Uterus (tissue), 4 donors: Measurements from ENCODE around the gene ZNF423. TPM values are rescaled to one million over a fixed set of nuclear protein-coding genes. Genes with fewer than 3 reads are reported as not detected.

ENCODE experiments used
- DNase-seq, 2 donors: peaks; one replicate each; pipeline ENCODE4 v3.0.0-alpha.2; 2019 to 2020
- H3K27ac ChIP-seq, 2 donors: fragments of 200-600 bp; sonication (generic); 1 replicate in 1 of 2; 2 replicates in 1 of 2; pipeline ENCODE4 v1.5.1; 2016 to 2018
- H3K27me3 ChIP-seq, 2 donors: fragments of 200-600 bp; sonication (generic); one replicate each; pipeline ENCODE4 v1.5.1; 2018 to 2019; ENCODE audit warnings: control low read depth in 1 of 2
- H3K36me3 ChIP-seq, 2 donors: fragments of 200-600 bp; sonication (generic); one replicate each; pipeline ENCODE4 v1.5.1; 2019; ENCODE audit warnings: control low read depth in 1 of 2
- H3K4me1 ChIP-seq, 2 donors: fragments of 200-600 bp; sonication (generic); one replicate each; pipeline ENCODE4 v1.5.1; 2018 to 2019; ENCODE audit warnings: control low read depth in 1 of 2
- H3K4me3 ChIP-seq, 2 donors: fragments of 200-600 bp; sonication (generic); 1 replicate in 1 of 2; 2 replicates in 1 of 2; pipeline ENCODE4 v1.5.1; 2018 to 2019; ENCODE audit warnings: mild to moderate bottlenecking in 1 of 2
- H3K9me3 ChIP-seq, 2 donors: fragments of 200-600 bp; sonication (generic); one replicate each; pipeline ENCODE4 v1.5.1; 2019; ENCODE audit warnings: control low read depth in 1 of 2
- POLR2A ChIP-seq, 2 donors: fragments of 450-650 bp; IDR thresholded peaks; one replicate each; pipeline ENCODE4 v1.6.1; 2016; ENCODE audit warnings: antibody characterized with exemption in 2 of 2, mild to moderate bottlenecking in 1 of 2, moderate library complexity in 1 of 2
- intact Hi-C: fragments of 100-400 bp; cut with DNase I; formaldehyde crosslinking; loops from one replicate; pipeline ENCODE4 v1.15.1; 2023; ENCODE audit warnings: low total_unique reads
- total RNA-seq, 4 donors: library from RNA; depleted of rRNA in 3 of 4; stranded (reverse); fragments of >200 nt in 3 of 4; gene quantifications; one replicate each; pipeline versions ENCODE4 v1.1.0 to v1.2.4, GENCODE V29; 2014 to 2023
- TF ChIP-seq, protein P1 (sequence below), 4 experiments: fragments of 200-600 bp in 2 of 4; fragments of 450-650 bp in 2 of 4; sonication (generic) in 2 of 4; IDR thresholded peaks; one replicate each; pipeline ENCODE4 v1.5.1; 2016 to 2019; ENCODE audit warnings: antibody characterized with exemption in 4 of 4, mild to moderate bottlenecking in 2 of 4, moderate library complexity in 1 of 4
- donor health status: DM: yes; HTN: yes; CAD: no.

Gene ZNF423
- total RNA-seq, 4 donors from 2014 or later: 7.1 to 33.5 (median 14.7) TPM

- no peaks in the 10 kb centered on the region for H3K9me3 ChIP-seq
- DNase-seq: peak; percentile 77 to 78
- H3K4me1 ChIP-seq: peaks cover 0 to 9% of the 10 kb centered on the region in 2 donors
- no peaks in the 10 kb centered on the region for H3K36me3 ChIP-seq
- no peaks in the 10 kb centered on the region for H3K27me3 ChIP-seq
- peak overlapping the region; percentile 88 to 98 for H3K27ac ChIP-seq
- intact Hi-C loops: loop anchor here (10.0 kb wide), 1 partner anchor 364 kb away; no protein-coding TSS in a partner anchor
- peak overlapping the region; percentile 56 to 75 for H3K4me3 ChIP-seq
- TF ChIP-seq, protein P1, sequence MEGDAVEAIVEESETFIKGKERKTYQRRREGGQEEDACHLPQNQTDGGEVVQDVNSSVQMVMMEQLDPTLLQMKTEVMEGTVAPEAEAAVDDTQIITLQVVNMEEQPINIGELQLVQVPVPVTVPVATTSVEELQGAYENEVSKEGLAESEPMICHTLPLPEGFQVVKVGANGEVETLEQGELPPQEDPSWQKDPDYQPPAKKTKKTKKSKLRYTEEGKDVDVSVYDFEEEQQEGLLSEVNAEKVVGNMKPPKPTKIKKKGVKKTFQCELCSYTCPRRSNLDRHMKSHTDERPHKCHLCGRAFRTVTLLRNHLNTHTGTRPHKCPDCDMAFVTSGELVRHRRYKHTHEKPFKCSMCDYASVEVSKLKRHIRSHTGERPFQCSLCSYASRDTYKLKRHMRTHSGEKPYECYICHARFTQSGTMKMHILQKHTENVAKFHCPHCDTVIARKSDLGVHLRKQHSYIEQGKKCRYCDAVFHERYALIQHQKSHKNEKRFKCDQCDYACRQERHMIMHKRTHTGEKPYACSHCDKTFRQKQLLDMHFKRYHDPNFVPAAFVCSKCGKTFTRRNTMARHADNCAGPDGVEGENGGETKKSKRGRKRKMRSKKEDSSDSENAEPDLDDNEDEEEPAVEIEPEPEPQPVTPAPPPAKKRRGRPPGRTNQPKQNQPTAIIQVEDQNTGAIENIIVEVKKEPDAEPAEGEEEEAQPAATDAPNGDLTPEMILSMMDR (IDR thresholded peaks at IDR 0.05): no peak
- peak in 1 of 2 donors; percentile 54 for TF ChIP-seq POLR2A (IDR thresholded peaks at IDR 0.05)
Measured at GRCh38 chr16:49859125-49859811, 3.4 kb upstream of the ZNF423 start.

GRCh38 chr16:49858200-49859124 lies 2.5 kb upstream of the ZNF423 start:
- Histone ChIP-seq H3K4me3 (peak overlapping the region; percentile 56 to 75), H3K4me1 (peaks cover 0 to 17% of the 10 kb centered on the region in 2 donors), H3K36me3 (no peaks in the 10 kb centered on the region), H3K9me3 (no peaks in the 10 kb centered on the region), H3K27me3 (no peaks in the 10 kb centered on the region), H3K27ac (peak overlapping the region; percentile 88 to 98)
- TF ChIP-seq POLR2A (IDR thresholded peaks at IDR 0.05): peak in 1 of 2 donors; percentile 38
- TF ChIP-seq, protein P1 (IDR thresholded peaks at IDR 0.05): peak in 1 of 4 experiments; percentile 17
- peak; percentile 72 to 77 for DNase-seq
- intact Hi-C loops: loop anchor here (10.0 kb wide), 1 partner anchor 364 kb away; no protein-coding TSS in a partner anchor

DNA sequence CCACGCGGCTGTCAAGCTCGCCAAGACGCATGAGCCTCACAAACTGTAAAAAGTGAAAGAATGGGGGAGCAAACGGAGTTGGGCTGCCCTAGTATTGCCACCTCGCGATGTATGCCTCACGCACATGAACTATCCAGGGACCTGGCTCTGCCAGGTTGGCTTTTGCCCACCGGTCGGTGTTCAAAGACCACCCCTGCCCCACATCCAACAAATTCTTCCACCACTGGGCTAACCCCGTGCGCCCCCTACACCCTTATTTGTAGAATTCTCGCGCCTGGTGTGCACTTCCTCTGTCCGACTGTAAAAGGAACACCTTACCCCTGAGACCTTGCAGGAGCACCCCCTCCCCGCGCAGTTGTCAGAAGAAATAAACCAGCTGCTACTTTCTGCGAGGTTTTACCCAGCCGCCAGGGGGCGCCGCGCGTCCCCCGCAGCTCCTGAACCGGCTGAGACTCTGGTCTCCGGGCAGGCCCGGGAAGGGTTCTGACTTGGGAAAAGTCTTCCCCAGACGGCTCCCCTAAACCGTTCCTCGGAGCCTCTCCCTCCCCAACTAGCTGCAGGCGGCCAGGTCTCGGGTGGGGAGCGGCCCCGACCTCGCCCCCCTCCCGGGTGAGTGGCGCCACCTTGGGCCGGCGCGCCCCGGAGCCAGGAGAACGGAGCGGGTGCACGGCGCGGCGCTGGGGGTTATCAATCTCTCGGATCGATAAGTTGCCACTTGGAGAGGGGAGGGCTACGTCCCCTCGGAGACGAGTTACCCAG lies 1.7 kb upstream of the ZNF423 start:
- intact Hi-C loops: loop anchor here (10.0 kb wide), 1 partner anchor 363 kb away; no protein-coding TSS in a partner anchor
- Histone ChIP-seq H3K4me3 (peak overlapping the region; percentile 50 to 75), H3K9me3 (no peaks in the 10 kb centered on the region), H3K27me3 (no peaks in the 10 kb centered on the region), H3K4me1 (peaks cover 0 to 17% of the 10 kb centered on the region in 2 donors), H3K27ac (peak overlapping the region; percentile 88 to 98), H3K36me3 (no peaks in the 10 kb centered on the region)
- TF ChIP-seq, protein P1 (IDR thresholded peaks at IDR 0.05): peak; percentile 56 to 77 (median 75)
- no peak for TF ChIP-seq POLR2A (IDR thresholded peaks at IDR 0.05)
- peak; percentile 57 to 59 for DNase-seq

GRCh38 chr16:49856672-49857330 lies 889 bp upstream of the ZNF423 start:
- Histone ChIP-seq H3K4me3 (peak overlapping the region; percentile 50 to 75), H3K27ac (peak overlapping the region; percentile 88 to 98), H3K9me3 (no peaks in the 10 kb centered on the region), H3K4me1 (peaks cover 0 to 17% of the 10 kb centered on the region in 2 donors), H3K36me3 (no peaks in the 10 kb centered on the region), H3K27me3 (no peaks in the 10 kb centered on the region)
- peak; percentile 78 to 79 for DNase-seq
- intact Hi-C loops: loop anchor here (10.0 kb wide), 1 partner anchor 362 kb away; no protein-coding TSS in a partner anchor
- TF ChIP-seq POLR2A (IDR thresholded peaks at IDR 0.05): peak in 1 of 2 donors; percentile 50
- TF ChIP-seq, protein P1 (IDR thresholded peaks at IDR 0.05): peak in 3 of 4 experiments; percentile 53 to 67 (median 55)
